Measurements from ENCODE around the gene TLR6.
"Not testable (repeated sequence)": the region's sequence is repeated elsewhere in the genome, so short reads cannot be mapped to it uniquely, and the experiment has no call there.

The TLR6 gene

DNA sequence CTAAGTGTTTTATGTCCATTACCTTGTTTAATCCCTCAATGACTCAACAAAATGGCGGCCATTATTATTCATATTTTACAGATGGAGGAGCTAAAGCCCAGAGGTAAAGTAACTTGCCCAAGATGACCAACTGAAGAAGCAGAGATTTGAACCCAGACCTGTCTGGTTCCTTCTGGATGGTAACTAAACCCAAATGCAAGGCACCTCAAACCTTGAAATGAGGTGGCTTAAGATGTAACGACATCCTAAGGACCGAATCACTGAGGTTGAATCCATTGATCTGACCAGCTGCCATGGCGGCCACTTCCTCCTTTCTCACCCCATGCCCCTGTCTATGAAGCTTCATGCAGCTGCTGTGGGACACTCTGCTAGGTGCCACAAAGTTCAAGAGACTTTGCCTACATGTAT is 74.8 kb downstream of the TLR6 start:
- Histone ChIP-seq H3K4me3 (ENCODE audit: low read depth, low read length) (no peak overlapping the region), H3K27ac (no peak overlapping the region), H3K27me3 (replicated peaks) (no peaks in the 10 kb centered on the region), H3K36me3 (replicated peaks) (no peaks in the 10 kb centered on the region)
- TF ChIP-seq, protein P1, sequence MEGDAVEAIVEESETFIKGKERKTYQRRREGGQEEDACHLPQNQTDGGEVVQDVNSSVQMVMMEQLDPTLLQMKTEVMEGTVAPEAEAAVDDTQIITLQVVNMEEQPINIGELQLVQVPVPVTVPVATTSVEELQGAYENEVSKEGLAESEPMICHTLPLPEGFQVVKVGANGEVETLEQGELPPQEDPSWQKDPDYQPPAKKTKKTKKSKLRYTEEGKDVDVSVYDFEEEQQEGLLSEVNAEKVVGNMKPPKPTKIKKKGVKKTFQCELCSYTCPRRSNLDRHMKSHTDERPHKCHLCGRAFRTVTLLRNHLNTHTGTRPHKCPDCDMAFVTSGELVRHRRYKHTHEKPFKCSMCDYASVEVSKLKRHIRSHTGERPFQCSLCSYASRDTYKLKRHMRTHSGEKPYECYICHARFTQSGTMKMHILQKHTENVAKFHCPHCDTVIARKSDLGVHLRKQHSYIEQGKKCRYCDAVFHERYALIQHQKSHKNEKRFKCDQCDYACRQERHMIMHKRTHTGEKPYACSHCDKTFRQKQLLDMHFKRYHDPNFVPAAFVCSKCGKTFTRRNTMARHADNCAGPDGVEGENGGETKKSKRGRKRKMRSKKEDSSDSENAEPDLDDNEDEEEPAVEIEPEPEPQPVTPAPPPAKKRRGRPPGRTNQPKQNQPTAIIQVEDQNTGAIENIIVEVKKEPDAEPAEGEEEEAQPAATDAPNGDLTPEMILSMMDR (IDR thresholded peaks at IDR 0.05; ENCODE audit: low read depth, low read length, missing control alignments): no peak
- DNase-seq: no peak
- in situ Hi-C loops (cut with HindIII; ENCODE audit: low pct_ligation_motif_present, low sequenced_read_pairs): no loop called here

DNA sequence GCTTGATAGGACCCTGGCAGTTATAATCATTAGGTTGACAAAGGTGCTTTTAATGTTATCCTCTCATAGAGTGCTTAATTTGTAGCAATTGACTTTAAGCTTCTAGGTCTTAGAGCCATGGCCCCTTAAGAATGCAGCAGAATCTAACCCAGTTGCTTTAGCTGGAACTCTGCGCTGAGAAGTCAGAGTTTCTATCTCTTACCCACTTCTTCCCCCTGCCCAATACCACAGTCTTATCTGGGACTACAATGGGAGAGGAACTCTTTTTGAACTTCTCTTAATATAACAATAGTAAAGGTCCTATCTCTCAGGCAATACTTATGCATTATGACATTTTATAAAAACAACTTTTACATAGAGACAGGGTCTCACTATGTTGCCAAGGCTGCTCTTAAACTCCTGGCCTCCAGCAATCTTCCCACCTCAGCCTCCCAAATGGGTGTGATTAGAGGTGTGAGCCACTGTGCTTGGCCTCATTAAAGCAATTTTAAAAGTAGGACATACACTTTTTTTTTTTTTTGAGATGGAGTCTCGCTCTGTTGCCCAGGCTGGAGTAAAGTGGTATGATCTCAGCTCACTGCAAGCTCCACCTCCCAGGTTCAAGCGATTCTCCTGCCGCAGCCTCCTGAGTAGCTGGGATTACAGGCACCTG is 75.7 kb downstream of the TLR6 start:
- in situ Hi-C loops (cut with HindIII; ENCODE audit: low pct_ligation_motif_present, low sequenced_read_pairs): no loop called here
- H3K27ac ChIP-seq: no peak overlapping the region

DNA sequence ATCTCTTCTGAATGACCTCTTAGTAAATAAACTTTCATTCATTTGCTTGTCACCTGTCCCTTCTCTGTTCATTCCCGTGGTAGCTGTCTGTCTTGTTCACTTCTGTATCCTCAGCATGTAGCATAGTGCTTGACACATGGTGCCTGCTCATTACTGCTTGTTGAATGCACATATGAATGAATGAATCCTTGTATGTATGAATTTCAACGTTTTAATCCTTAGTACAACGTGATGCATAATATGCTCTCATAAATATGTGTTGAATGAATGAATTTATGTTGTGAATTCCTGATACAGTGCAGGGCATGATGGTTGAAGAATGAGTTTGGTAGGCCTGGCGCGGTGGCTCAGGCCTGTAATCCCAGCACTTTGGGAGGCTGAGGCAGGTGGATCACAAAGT is 76.8 kb downstream of the TLR6 start:
- TF ChIP-seq, protein P1 (IDR thresholded peaks at IDR 0.05; ENCODE audit: low read depth, low read length, missing control alignments): no peak
- no peak for DNase-seq
- Histone ChIP-seq H3K27me3 (replicated peaks) (no peaks in the 10 kb centered on the region), H3K27ac (no peak overlapping the region), H3K4me3 (ENCODE audit: low read depth, low read length) (no peak overlapping the region), H3K36me3 (replicated peaks) (no peaks in the 10 kb centered on the region)
- in situ Hi-C loops (cut with HindIII; ENCODE audit: low pct_ligation_motif_present, low sequenced_read_pairs): no loop called here

More for the DNA sequence above, 75.7 kb downstream of the TLR6 start:
- no peak for DNase-seq
- no peaks in the 10 kb centered on the region for H3K27me3 ChIP-seq (replicated peaks)
- H3K4me3 ChIP-seq (ENCODE audit: low read depth, low read length): no peak overlapping the region
- TF ChIP-seq, protein P1 (IDR thresholded peaks at IDR 0.05; ENCODE audit: low read depth, low read length, missing control alignments): no peak
- no peaks in the 10 kb centered on the region for H3K36me3 ChIP-seq (replicated peaks)

DNA sequence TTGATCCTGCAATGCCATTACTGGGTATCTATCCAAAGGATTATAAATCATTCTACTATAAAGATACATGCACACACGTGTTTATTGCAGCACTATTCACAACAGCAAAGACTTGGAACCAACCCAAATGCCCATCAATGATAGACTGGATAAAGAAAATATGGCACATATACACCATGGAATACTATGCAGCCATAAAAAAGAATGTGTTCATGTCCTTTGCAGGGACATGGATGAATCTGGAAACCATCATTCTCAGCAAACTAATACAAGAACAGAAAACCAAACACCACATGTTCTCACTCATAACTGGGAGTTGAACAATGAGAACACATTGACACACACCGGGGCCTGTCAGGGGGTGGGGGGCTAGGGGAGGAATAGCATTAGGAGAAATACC is 78.7 kb downstream of the TLR6 start:
- H3K36me3 ChIP-seq (replicated peaks); H3K4me3 ChIP-seq (ENCODE audit: low read depth, low read length); in situ Hi-C loops (cut with HindIII; ENCODE audit: low pct_ligation_motif_present, low sequenced_read_pairs); DNase-seq; H3K27me3 ChIP-seq (replicated peaks); H3K27ac ChIP-seq: not testable (repeated sequence)

DNA sequence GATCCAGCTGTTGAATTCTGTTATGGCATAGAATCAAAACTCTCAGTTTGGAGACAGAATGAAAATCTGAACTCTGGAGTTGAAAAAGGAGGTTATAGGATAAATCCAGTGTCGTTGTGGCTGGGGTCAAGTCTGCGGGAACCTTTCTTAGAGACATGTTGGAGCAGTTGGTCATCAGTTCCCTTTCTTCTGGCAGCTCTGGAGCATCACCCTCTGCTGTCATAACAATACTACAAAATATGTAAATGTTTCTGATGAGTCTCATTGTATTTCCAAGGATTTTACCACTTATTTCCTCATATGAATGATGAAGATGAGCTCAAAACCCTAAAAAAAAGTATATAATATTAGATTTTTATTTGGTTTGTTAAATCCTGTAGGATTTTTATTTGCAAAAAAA is 81.3 kb downstream of the TLR6 start:
- no peak for DNase-seq
- Histone ChIP-seq H3K27me3 (replicated peaks) (no peaks in the 10 kb centered on the region), H3K4me3 (ENCODE audit: low read depth, low read length) (no peak overlapping the region), H3K36me3 (replicated peaks) (no peaks in the 10 kb centered on the region), H3K27ac (no peak overlapping the region)
- in situ Hi-C loops (cut with HindIII; ENCODE audit: low pct_ligation_motif_present, low sequenced_read_pairs): no loop called here
- TF ChIP-seq, protein P1 (IDR thresholded peaks at IDR 0.05; ENCODE audit: low read depth, low read length, missing control alignments): no peak

DNA sequence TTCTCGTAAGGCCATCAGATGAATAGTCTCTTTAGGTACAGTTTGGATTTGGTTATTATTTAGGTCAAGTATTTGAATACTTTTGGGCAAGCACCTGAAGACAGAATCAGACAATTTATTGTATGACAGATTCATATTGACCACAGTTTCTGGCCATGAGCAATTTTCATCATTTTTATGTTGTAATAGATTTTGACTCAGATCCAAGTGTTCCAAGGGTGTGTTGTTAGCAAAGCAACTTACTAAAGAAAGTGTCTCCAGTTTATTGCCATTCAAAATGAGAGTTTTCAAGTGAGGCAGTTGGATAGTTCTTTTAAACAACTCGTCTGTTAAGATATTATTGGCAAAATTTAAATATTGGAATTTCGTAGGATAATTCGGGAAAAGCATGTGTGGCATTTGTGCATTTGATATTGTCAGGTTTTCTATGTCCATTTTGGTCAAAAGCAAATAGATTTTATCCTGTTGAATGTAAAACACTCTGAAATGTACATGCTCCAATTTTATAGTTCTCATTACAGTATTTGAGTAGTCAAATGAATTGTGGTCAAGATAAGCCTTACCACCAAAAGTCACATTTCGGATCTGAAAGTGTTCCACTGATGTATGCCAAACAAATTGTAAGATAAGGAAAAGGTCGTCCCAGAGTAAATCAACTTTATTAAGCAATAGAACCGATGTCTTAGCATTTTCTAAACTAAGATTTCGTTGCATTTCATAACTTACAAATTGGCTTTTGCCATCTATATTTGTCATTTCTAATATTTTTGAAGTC is 82.2 kb downstream of the TLR6 start:
- Histone ChIP-seq H3K27ac (no peak overlapping the region), H3K36me3 (replicated peaks) (no peaks in the 10 kb centered on the region), H3K4me3 (ENCODE audit: low read depth, low read length) (no peak overlapping the region), H3K27me3 (replicated peaks) (no peaks in the 10 kb centered on the region)
- DNase-seq: no peak
- TF ChIP-seq, protein P1 (IDR thresholded peaks at IDR 0.05; ENCODE audit: low read depth, low read length, missing control alignments): no peak
- in situ Hi-C loops (cut with HindIII; ENCODE audit: low pct_ligation_motif_present, low sequenced_read_pairs): no loop called here
